ENCODE results near the gene MTMR12. TPM values are rescaled to one million over a fixed set of nuclear protein-coding genes. Genes with fewer than 3 reads are reported as not detected.

The MTMR12 gene
- total RNA-seq, 1 donor from 2014 or later: 23.6 TPM

- H3K27me3 Mint-ChIP-seq (ENCODE audit: low read depth): no peaks in the 10 kb centered on the region
- no peak for TF ChIP-seq CTCF (IDR thresholded peaks at IDR 0.05; ENCODE audit: unreplicated experiment)
- no peak overlapping the region for H3K27ac Mint-ChIP-seq
- H3K9me3 Mint-ChIP-seq: no peaks in the 10 kb centered on the region
- no peak for DNase-seq (ENCODE audit: low spot score in 2 of 2, unreplicated experiment in 2 of 2)
- H3K4me3 Mint-ChIP-seq: no peak overlapping the region
- peaks cover 34% of the 10 kb centered on the region for H3K36me3 Mint-ChIP-seq
- H3K4me1 Mint-ChIP-seq: no peaks in the 10 kb centered on the region
Measured at GRCh38 chr5:32355686-32356085, 42.9 kb upstream of the MTMR12 start.

- no peak overlapping the region for H3K4me3 Mint-ChIP-seq
- no peak for DNase-seq (ENCODE audit: low spot score in 2 of 2, unreplicated experiment in 2 of 2)
- TF ChIP-seq CTCF (IDR thresholded peaks at IDR 0.05; ENCODE audit: unreplicated experiment): no peak
- H3K27me3 Mint-ChIP-seq (ENCODE audit: low read depth): no peaks in the 10 kb centered on the region
- H3K36me3 Mint-ChIP-seq: peaks cover 27% of the 10 kb centered on the region
- no peaks in the 10 kb centered on the region for H3K4me1 Mint-ChIP-seq
- peaks cover 5% of the 10 kb centered on the region for H3K9me3 Mint-ChIP-seq
- H3K27ac Mint-ChIP-seq: no peak overlapping the region
Measured at GRCh38 chr5:32353420-32353819, 40.7 kb upstream of the MTMR12 start.

- Mint-ChIP-seq H3K4me1 (no peaks in the 10 kb centered on the region), H3K27ac (no peak overlapping the region), H3K9me3 (peaks cover 12% of the 10 kb centered on the region), H3K4me3 (no peak overlapping the region), H3K27me3 (ENCODE audit: low read depth) (no peaks in the 10 kb centered on the region), H3K36me3 (peaks cover 28% of the 10 kb centered on the region)
- no peak for TF ChIP-seq CTCF (IDR thresholded peaks at IDR 0.05; ENCODE audit: unreplicated experiment)
- DNase-seq (ENCODE audit: low spot score in 2 of 2, unreplicated experiment in 2 of 2): no peak
Measured at GRCh38 chr5:32352685-32353084, 39.9 kb upstream of the MTMR12 start.

- TF ChIP-seq CTCF (IDR thresholded peaks at IDR 0.05; ENCODE audit: unreplicated experiment): no peak
- Mint-ChIP-seq H3K27ac (no peak overlapping the region), H3K4me1 (no peaks in the 10 kb centered on the region), H3K9me3 (peaks cover 39% of the 10 kb centered on the region), H3K36me3 (peaks cover 15% of the 10 kb centered on the region), H3K27me3 (ENCODE audit: low read depth) (no peaks in the 10 kb centered on the region), H3K4me3 (no peak overlapping the region)
- no peak for DNase-seq (ENCODE audit: low spot score in 2 of 2, unreplicated experiment in 2 of 2)
Measured at GRCh38 chr5:32346869-32347268, 34.1 kb upstream of the MTMR12 start.

GRCh38 chr5:32343058-32343672 is 30.4 kb upstream of the MTMR12 start:
- no peaks in the 10 kb centered on the region for H3K27me3 Mint-ChIP-seq (ENCODE audit: low read depth)
- no peak overlapping the region for H3K4me3 Mint-ChIP-seq
- peaks cover 43% of the 10 kb centered on the region for H3K9me3 Mint-ChIP-seq
- no peak for DNase-seq (ENCODE audit: low spot score in 2 of 2, unreplicated experiment in 2 of 2)
- peaks cover 12% of the 10 kb centered on the region for H3K36me3 Mint-ChIP-seq
- TF ChIP-seq CTCF (IDR thresholded peaks at IDR 0.05; ENCODE audit: unreplicated experiment): no peak
- no peak overlapping the region for H3K27ac Mint-ChIP-seq
- no peaks in the 10 kb centered on the region for H3K4me1 Mint-ChIP-seq

- no peak overlapping the region for H3K4me3 Mint-ChIP-seq
- H3K27ac Mint-ChIP-seq: no peak overlapping the region
- no peak for TF ChIP-seq CTCF (IDR thresholded peaks at IDR 0.05; ENCODE audit: unreplicated experiment)
- peaks cover 12% of the 10 kb centered on the region for H3K36me3 Mint-ChIP-seq
- no peaks in the 10 kb centered on the region for H3K4me1 Mint-ChIP-seq
- no peaks in the 10 kb centered on the region for H3K27me3 Mint-ChIP-seq (ENCODE audit: low read depth)
- no peak for DNase-seq (ENCODE audit: low spot score in 2 of 2, unreplicated experiment in 2 of 2)
- H3K9me3 Mint-ChIP-seq: peaks cover 40% of the 10 kb centered on the region
Measured at GRCh38 chr5:32342656-32343055, 29.9 kb upstream of the MTMR12 start.
